Left lobe of liver (tissue), 2 donors: ENCODE results near the gene ZNF407. TPM values are rescaled to one million over a fixed set of nuclear protein-coding genes. Genes with fewer than 3 reads are reported as not detected.

ENCODE experiments used
- ATAC-seq: fragments of 200-7000 bp; cut with Tn5 transposase; one replicate; pipeline ENCODE4 v1.9.1; 2020; ENCODE audit warnings: mild to moderate bottlenecking, moderate library complexity
- DNase-seq: peaks from one replicate; pipeline ENCODE4 v3.0.0-alpha.2; 2020; ENCODE audit warnings: low spot score
- total RNA-seq: library from RNA; stranded (reverse); gene quantifications from one replicate; pipeline ENCODE4 v1.2.1, GENCODE V29; 2021
- donor health status: DM: no; HTN: no; CAD: no; lungs with moderate emphysema.
- donor health status: DM: no; HTN: yes; CAD: no.

Gene ZNF407
- total RNA-seq, 1 donor from 2014 or later: 4.9 TPM

GRCh38 chr18:75108579-75109318 lies 511.1 kb downstream of the ZNF407 start:
- ATAC-seq (no peak), DNase-seq (no peak)

GRCh38 chr18:75109319-75109691 lies 511.6 kb downstream of the ZNF407 start:
- DNase-seq (no peak), ATAC-seq (no peak)

GRCh38 chr18:75109819-75110218 lies 512.1 kb downstream of the ZNF407 start:
- ATAC-seq: no peak
- no peak for DNase-seq

GRCh38 chr18:75110311-75110710 lies 512.6 kb downstream of the ZNF407 start:
- no peak for ATAC-seq
- DNase-seq: no peak

GRCh38 chr18:75110846-75111415 lies 513.3 kb downstream of the ZNF407 start:
- DNase-seq (peak; percentile 37), ATAC-seq (no peak)

- DNase-seq: no peak
Measured at GRCh38 chr18:75111760-75112159, 514.1 kb downstream of the ZNF407 start.

GRCh38 chr18:75112186-75113096 lies 514.8 kb downstream of the ZNF407 start:
- ATAC-seq (no peak), DNase-seq (no peak)

More at GRCh38 chr18:75111760-75112159, 514.1 kb downstream of the ZNF407 start:
- no peak for ATAC-seq

GRCh38 chr18:75113455-75113854 lies 515.8 kb downstream of the ZNF407 start:
- DNase-seq (no peak), ATAC-seq (no peak)

- ATAC-seq (no peak), DNase-seq (no peak)
Measured at GRCh38 chr18:75114231-75114764, 516.6 kb downstream of the ZNF407 start.

Other genes starting within 250 kb of the ZNF407 start
- not detected for gene DIPK1C, start 140.6 kb upstream of the ZNF407 start, total RNA-seq
- gene CNDP2, start 101.5 kb upstream of the ZNF407 start, total RNA-seq: 243 TPM
- 66.3 TPM for gene CNDP1, start 63.4 kb upstream of the ZNF407 start, total RNA-seq